Measurements from ENCODE around the gene CRTC2. TPM values are rescaled to one million over a fixed set of nuclear protein-coding genes. Genes with fewer than 3 reads are reported as not detected.
"Not testable (repeated sequence)": the region's sequence is repeated elsewhere in the genome, so short reads cannot be mapped to it uniquely, and the experiment has no call there.

CRTC2 gene
- total RNA-seq, 4 donors from 2014 or later = 14.3 to 28.1 (median 21.1) TPM

GRCh38 chr1:153985941-153986761 lies 27.7 kb upstream of the CRTC2 start, which contains the start of gene RAB13:
TSS of gene RAB13 (minus strand) at chr1:153986339. CDS start at chr1:153986236, 103 bp downstream.
- peak within 1 kb of the TSS; percentile 40 for H3K4me3 ChIP-seq (ENCODE audit: low read depth, poor library complexity, severe bottlenecking)
- intact Hi-C loops (cut with DNase I; ENCODE audit: low total_unique reads) = loop anchor here (2.0 to 10.0 kb wide), 3 partner anchors 39 to 471 kb away; partner anchors contain the start of gene DENND4B
- peak; percentile 84 to 97 for DNase-seq (ENCODE audit: low spot score in 2 of 2)
- 2 to 4% methylated on average over 29 to 32 of the region's 32 CpGs for whole genome bisulfite sequencing, 2 donors
- peak in 1 of 3 donors; percentile 11 for TF ChIP-seq CTCF (IDR thresholded peaks at IDR 0.05)
- no peak for TF ChIP-seq POLR2A (IDR thresholded peaks at IDR 0.05)

- intact Hi-C loops (cut with DNase I; ENCODE audit: low total_unique reads) = loop anchor here (5.0 to 10.0 kb wide), 2 partner anchors 183 to 471 kb away; no protein-coding TSS in a partner anchor
- DNase-seq (ENCODE audit: low spot score in 2 of 2) = peak; percentile 53 to 92
- TF ChIP-seq CTCF (IDR thresholded peaks at IDR 0.05) (no peak), POLR2A (IDR thresholded peaks at IDR 0.05) (no peak)
- WGBS, 2 donors = 14% methylated on average over 7 of the region's 7 CpGs
- peak overlapping the region; percentile 40 for H3K4me3 ChIP-seq (ENCODE audit: low read depth, poor library complexity, severe bottlenecking)
Observed at GRCh38 chr1:153985341-153985912, 27.0 kb upstream of the CRTC2 start.

DNA sequence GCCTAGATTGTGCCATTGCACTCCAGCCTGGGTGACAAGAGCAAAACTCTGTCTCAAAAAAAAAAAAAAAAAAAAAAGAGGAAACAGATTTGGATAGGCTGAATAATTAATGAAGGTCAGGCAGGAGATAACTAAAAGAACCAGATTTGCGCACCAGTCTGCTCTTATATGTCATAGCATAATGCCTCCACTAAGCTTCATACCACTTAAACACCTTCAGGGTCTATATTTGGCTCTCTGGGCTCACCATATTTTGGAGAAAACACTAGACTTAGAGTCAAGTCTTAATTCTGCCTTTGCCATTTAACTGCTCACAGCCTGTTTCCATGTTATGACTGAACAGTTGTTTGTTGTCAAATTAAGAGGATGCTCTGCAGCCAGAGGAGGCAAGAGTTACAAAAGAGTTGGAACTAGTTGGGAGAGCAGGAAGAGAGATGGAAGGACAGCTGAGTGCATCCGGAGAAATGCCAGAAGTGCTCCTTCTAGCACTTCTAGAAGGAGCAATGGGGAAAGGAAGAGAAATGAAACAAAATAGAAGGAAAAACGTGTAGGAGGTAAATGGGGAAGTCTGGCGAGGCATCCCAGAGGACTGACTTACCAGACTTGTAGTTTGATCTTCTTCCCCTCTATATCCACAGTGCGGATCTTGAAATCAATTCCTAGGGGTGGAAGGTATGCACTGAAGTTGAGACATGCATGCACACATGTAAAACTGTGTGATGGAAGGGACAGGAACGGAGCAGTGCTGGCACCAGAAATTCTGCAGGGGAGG lies 25.9 kb upstream of the CRTC2 start:
- 60 to 70% methylated on average over 6 of the region's 6 CpGs for WGBS, 2 donors
- H3K4me3 ChIP-seq (ENCODE audit: low read depth, poor library complexity, severe bottlenecking) = no peak overlapping the region
- TF ChIP-seq CTCF (IDR thresholded peaks at IDR 0.05) (no peak), POLR2A (IDR thresholded peaks at IDR 0.05) (no peak)
- intact Hi-C loops (cut with DNase I; ENCODE audit: low total_unique reads) = loop anchor here (10.0 kb wide), 1 partner anchor 470 kb away; no protein-coding TSS in a partner anchor
- no peak for DNase-seq (ENCODE audit: low spot score in 2 of 2)

DNA sequence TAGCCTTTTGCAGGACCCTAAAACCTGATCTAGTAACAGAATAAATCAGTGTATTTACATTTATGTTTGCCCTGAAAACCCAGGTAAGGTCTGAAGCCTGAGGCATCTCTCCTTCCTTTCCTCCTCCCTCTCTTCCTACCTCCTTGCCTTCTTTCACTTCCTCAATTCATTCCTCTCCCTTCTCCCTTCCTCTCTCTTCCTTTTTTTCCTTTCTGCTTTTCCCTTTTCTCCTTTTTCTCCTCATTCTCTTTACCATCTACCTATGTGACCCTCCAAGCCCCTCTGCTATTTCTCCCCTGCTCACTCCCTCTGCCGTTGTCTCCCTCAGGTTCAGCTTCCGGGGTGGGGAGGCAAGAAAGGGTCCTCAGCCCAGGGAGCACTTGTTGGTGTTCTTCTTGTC lies 23.3 kb upstream of the CRTC2 start:
- intact Hi-C loops (cut with DNase I; ENCODE audit: low total_unique reads) = loop anchor here (10.0 kb wide), 1 partner anchor 467 kb away; no protein-coding TSS in a partner anchor
- H3K4me3 ChIP-seq (ENCODE audit: low read depth, poor library complexity, severe bottlenecking); DNase-seq (ENCODE audit: low spot score in 2 of 2): not testable (repeated sequence)
- 88 to 93% methylated on average over 2 of the region's 2 CpGs for WGBS, 2 donors

GRCh38 chr1:153979091-153979490 lies 20.7 kb upstream of the CRTC2 start:
- DNase-seq (ENCODE audit: low spot score in 2 of 2); H3K4me3 ChIP-seq (ENCODE audit: low read depth, poor library complexity, severe bottlenecking): not testable (repeated sequence)
- intact Hi-C loops (cut with DNase I; ENCODE audit: low total_unique reads) = loop anchor here (5.0 kb wide), 1 partner anchor 182 kb away; no protein-coding TSS in a partner anchor
- WGBS, 2 donors = 91 to 94% methylated on average over 11 to 12 of the region's 12 CpGs

DNA sequence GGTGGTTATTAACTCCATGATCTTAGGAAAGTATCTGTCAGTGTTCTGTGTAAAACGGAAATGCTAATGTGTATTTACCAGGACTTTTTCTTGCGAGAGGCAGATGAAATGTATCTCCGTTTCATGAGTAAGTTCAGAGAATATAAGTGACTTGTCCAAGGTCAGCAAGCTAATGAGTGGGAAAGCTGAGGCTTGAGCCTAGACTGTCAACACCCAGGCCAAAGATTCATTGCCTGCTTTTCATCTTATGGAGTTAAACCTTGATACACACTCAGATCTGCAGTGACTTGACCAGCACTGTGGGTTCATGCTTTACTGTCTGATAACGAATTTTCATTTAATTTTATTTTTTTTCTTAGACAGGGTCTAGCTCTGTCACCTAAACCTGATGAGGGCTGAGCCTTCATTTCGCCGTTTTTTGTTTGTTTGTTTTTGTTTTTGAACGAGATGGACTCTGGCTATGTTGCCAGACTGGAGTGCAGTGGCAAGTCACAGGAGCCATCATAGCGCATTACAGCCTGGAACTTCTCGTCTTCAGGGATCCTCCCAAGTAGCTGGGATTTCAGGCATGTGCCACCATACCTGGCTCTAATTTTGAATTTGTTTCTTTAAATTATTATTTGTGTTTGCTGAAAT lies 20.0 kb upstream of the CRTC2 start:
- 65 to 70% methylated on average over 9 of the region's 9 CpGs for WGBS, 2 donors
- no peak overlapping the region for H3K4me3 ChIP-seq (ENCODE audit: low read depth, poor library complexity, severe bottlenecking)
- no peak for DNase-seq (ENCODE audit: low spot score in 2 of 2)
- TF ChIP-seq POLR2A (IDR thresholded peaks at IDR 0.05) (no peak), CTCF (IDR thresholded peaks at IDR 0.05) (no peak)
- intact Hi-C loops (cut with DNase I; ENCODE audit: low total_unique reads) = loop anchor here (5.0 kb wide), 1 partner anchor 181 kb away; no protein-coding TSS in a partner anchor
